Upper lobe of right lung (tissue), 1 donor: ENCODE results near the gene RAB10. TPM values are rescaled to one million over a fixed set of nuclear protein-coding genes. Genes with fewer than 3 reads are reported as not detected.

Source experiments
- ATAC-seq: fragments of 200-7000 bp; cut with Tn5 transposase; one replicate; pipeline ENCODE4 v1.9.1; 2020; ENCODE audit warnings: mild to moderate bottlenecking, moderate library complexity
- DNase-seq: peaks from one replicate; pipeline ENCODE4 v3.0.0-alpha.2; 2020
- H3K27ac ChIP-seq: fragments of 200-600 bp; one replicate; pipeline ENCODE4 v1.8.0; 2022
- H3K27me3 ChIP-seq: fragments of 200-600 bp; one replicate; pipeline ENCODE4 v1.8.0; 2022; ENCODE audit warnings: mild to moderate bottlenecking
- H3K36me3 ChIP-seq: fragments of 200-600 bp; one replicate; pipeline ENCODE4 v1.8.0; 2022
- H3K4me1 ChIP-seq: fragments of 200-600 bp; one replicate; pipeline ENCODE4 v1.8.0; 2022
- H3K4me3 ChIP-seq: fragments of 200-600 bp; one replicate; pipeline ENCODE4 v1.8.0; 2022; ENCODE audit warnings: mild to moderate bottlenecking
- H3K9me3 ChIP-seq: fragments of 200-600 bp; one replicate; pipeline ENCODE4 v1.8.0; 2022
- CTCF ChIP-seq: fragments of 200-600 bp; IDR thresholded peaks from one replicate; pipeline ENCODE4 v1.8.0; 2022; ENCODE audit warnings: antibody characterized with exemption
- intact Hi-C: fragments of 100-400 bp; cut with DNase I; formaldehyde crosslinking; loops from one replicate; pipeline ENCODE4 v1.11.0; 2022
- total RNA-seq: library from RNA; stranded (reverse); fragmentation: NEBNext Ultra II Directional; extraction: Animal tissue kit (Norgen Biotek cat#: 25700); gene quantifications from one replicate; pipeline ENCODE4 v1.2.1, GENCODE V29; 2021
- donor health status: DM: no; HTN: yes; CAD: no; lungs with severe emphysema.

The RAB10 gene
- total RNA-seq, 1 donor from 2014 or later, result 111 TPM

- H3K27ac ChIP-seq, result no peak overlapping the region
- no peaks in the 10 kb centered on the region for H3K9me3 ChIP-seq
- DNase-seq (no peak), ATAC-seq (no peak)
- TF ChIP-seq CTCF, result no peak
- no peaks in the 10 kb centered on the region for H3K36me3 ChIP-seq
- no peak overlapping the region for H3K4me3 ChIP-seq
- intact Hi-C loops, result no loop called here
- peaks cover 5% of the 10 kb centered on the region for H3K4me1 ChIP-seq
- no peaks in the 10 kb centered on the region for H3K27me3 ChIP-seq
These were observed 149.2 kb downstream of the RAB10 start for GRCh38 chr2:26182887-26183630.

GRCh38 chr2:26184121-26184520, 150.2 kb downstream of the RAB10 start:
- no peaks in the 10 kb centered on the region for H3K36me3 ChIP-seq
- intact Hi-C loops, result no loop called here

GRCh38 chr2:26184555-26185303, 150.8 kb downstream of the RAB10 start:
- ATAC-seq (peak; percentile 95), DNase-seq (peak; percentile 92)
- Histone ChIP-seq H3K4me3 (peak overlapping the region; percentile 61), H3K4me1 (no peaks in the 10 kb centered on the region), H3K27me3 (no peaks in the 10 kb centered on the region), H3K27ac (peak overlapping the region; percentile 36), H3K36me3 (no peaks in the 10 kb centered on the region), H3K9me3 (no peaks in the 10 kb centered on the region)
- intact Hi-C loops, result no loop called here
- TF ChIP-seq CTCF, result peak; percentile 63

More at GRCh38 chr2:26184121-26184520, 150.2 kb downstream of the RAB10 start:
- Histone ChIP-seq H3K4me3 (peak overlapping the region; percentile 51), H3K27me3 (no peaks in the 10 kb centered on the region), H3K27ac (no peak overlapping the region), H3K4me1 (peaks cover 5% of the 10 kb centered on the region), H3K9me3 (no peaks in the 10 kb centered on the region)
- ATAC-seq (no peak), DNase-seq (no peak)
- TF ChIP-seq CTCF, result no peak

- DNase-seq (no peak), ATAC-seq (no peak)
- Histone ChIP-seq H3K4me3 (peak overlapping the region; percentile 61), H3K9me3 (no peaks in the 10 kb centered on the region), H3K36me3 (peaks cover 4% of the 10 kb centered on the region), H3K27ac (peak overlapping the region; percentile 36), H3K27me3 (no peaks in the 10 kb centered on the region), H3K4me1 (no peaks in the 10 kb centered on the region)
- no peak for TF ChIP-seq CTCF
- intact Hi-C loops, result no loop called here
These were observed 151.5 kb downstream of the RAB10 start for GRCh38 chr2:26185304-26185928.

- intact Hi-C loops, result no loop called here
- H3K4me1 ChIP-seq, result no peaks in the 10 kb centered on the region
- no peaks in the 10 kb centered on the region for H3K27me3 ChIP-seq
- peaks cover 11% of the 10 kb centered on the region for H3K36me3 ChIP-seq
- no peak overlapping the region for H3K4me3 ChIP-seq
- H3K9me3 ChIP-seq, result no peaks in the 10 kb centered on the region
- ATAC-seq (no peak), DNase-seq (no peak)
- TF ChIP-seq CTCF, result no peak
- H3K27ac ChIP-seq, result no peak overlapping the region
These were observed 152.3 kb downstream of the RAB10 start for GRCh38 chr2:26185954-26186770.
